GM19239 (cell line): Measurements from ENCODE around the gene USPL1.
"Not testable (repeated sequence)": the region's sequence is repeated elsewhere in the genome, so short reads cannot be mapped to it uniquely, and the experiment has no call there.

Source experiments
- DNase-seq: peaks from one replicate; pipeline ENCODE4 v3.0.0; 2011; ENCODE audit warnings: low spot score; ENCODE audit not compliant: insufficient read length
- FAIRE-seq: peaks from 2 replicates; lab custom pipeline; 2011; peaks lifted over from hg19 to GRCh38; lab: Jason Lieb, UNC

Gene USPL1

DNA sequence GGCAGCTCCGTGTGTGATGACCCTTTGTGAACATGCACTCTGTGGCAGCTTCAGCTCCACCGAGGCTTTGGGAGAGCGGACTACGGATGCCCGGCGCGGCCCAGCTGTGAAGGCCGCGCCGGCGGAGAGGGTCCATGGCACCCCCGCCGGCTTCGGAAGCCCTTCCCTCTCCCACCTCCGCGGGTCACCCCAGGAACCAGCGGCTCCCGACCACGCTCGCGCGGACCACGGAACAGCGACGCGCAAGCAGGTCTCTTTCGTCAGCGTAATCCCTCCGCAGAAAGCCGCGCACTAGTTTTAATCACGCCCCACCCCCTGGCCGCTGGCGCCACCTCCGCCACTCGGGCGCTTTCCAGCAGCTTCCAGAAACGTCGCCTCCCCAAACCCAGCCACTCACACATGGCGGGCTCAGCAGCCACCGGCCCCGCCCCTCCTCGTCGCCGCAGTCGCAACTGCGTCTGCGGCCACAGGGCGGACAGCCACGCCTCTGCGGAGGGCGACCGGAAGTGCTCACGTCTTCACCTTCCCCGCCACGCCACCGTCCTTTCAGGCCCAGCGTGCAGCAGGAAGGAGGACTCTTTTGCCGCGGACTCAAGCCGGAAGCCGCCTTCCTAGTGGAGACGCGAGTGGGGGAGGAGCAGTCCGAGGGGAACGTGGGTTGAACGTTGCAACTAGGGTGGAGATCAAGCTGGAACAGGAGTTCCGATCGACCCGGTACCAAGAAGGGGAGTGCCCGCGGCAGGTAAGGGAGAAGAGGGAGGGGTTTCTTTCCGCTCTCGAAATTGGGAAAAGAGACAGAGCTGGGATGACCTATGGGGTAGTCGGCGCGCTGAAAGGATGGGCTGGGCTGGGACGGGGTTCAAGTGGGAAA, at the start of gene USPL1:
Gene USPL1 (plus strand): TSS at position 606 of the 871 bp plus-strand sequence. CDS start 3,221 bp downstream, outside the sequence.
- DNase-seq (peak; percentile 71), FAIRE-seq (peak; percentile 100)

DNA sequence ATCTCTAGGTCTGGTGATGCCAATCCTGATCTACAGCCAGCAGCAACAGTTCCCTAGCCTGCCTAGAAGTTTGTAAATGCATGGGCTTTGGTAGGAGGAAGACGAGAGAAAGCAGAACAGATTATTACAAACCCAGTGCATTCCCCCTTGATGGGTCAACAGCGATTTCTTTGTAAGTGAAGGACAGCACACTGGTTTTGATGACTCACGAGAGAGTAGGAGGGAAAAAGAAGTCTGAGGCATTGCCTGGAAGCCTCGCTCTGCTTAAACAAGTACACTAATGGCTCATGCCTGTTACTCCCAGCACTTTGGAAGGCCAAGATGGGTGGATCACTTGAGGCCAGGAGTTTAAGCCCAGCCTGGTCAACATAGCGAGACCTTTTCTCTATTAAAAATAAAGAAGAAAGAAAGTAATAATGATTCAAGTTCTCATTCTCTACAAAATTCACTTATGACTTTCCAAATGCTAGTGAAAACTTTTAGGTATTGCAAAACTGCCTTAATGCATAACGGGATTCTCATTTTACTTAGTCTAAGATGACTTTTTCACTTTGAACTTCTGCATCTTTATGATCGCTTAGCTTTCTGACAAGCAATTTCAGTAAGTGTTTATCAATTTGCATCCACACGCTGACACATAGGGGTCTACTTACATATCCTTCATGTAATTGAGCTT, 47.7 kb upstream of the USPL1 start:
- DNase-seq: no peak
- FAIRE-seq: no peak

DNA sequence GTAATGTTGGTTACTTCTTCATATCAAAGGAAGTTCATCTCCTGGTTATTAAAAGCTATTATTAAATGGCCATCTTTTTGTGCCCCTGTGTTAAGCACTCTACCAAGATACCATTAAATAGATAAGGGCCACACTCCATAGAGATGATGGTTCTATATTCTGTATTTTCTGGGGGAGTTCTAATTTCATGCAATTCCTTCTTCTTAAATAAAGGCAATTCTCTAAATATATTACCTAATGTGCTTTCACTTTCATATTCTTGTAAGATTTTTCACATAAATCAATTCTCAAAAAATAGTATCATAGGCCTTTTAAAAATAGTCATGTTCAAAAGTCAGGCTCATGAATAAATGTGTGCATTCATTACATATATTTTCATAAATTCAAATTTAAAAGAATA, 47.0 kb upstream of the USPL1 start:
- DNase-seq: no peak
- no peak for FAIRE-seq

DNA sequence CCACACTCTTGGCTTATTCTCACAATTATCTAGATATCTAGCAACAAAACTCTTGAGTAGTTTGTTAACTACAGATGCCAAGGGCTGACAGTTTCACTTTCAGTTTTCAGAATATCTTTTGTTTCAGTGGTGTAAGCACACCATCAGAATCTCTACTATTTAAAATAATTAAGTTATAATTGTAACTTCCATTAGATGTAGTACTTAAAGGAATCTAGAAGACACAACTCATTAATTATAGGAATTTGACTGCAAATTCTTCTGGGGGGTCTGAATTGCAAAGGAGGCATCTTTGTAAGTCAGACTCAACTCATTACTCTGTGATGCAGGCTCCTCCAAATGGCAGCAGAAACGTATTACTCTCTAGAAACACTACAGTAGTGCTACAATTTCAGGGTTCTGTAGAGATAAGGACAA, 44.9 kb upstream of the USPL1 start:
- peak; percentile 15 for DNase-seq
- peak; percentile 93 for FAIRE-seq

DNA sequence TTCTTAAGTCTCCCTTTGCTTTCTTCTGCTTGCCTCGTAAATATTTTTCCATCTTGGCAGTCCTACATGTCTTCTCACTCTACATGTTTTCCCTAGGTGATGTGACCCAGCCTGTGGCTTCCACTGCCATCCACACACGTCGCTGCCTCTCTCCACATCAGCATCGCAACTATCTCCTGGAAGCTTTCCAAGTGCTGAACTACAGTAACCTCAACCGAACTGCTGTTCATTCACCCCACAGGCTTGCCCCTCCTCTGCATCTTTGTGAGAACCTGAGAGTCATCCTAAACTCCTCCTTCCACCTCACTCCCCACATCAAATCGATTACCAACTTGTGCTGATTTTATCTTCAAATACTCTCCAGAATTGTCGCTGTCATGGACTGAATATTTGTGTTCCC, 41.2 kb upstream of the USPL1 start:
- FAIRE-seq (no peak), DNase-seq (no peak)

DNA sequence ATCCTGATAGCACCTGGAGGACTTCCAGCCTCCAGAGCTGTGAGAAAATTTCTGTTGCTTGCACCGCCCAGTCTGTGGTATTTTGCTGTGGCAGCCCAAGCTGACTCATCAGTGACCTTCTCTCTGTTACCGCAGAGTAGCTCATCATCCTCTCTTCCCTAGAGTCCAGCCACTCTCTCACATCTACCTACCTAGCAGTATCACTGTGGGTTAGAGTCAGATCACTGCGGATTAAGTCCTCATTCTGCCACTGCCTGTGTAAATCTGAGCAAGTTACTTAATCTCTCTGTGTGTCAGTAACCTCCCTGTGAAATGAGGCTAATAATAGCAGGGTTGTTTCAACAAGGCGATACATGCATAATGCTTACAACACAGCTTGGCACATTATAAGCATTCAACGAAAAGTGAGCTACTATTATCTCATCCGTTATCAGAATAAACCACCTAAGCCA, 40.3 kb upstream of the USPL1 start:
- DNase-seq: peak; percentile 20
- FAIRE-seq: peak; percentile 84

DNA sequence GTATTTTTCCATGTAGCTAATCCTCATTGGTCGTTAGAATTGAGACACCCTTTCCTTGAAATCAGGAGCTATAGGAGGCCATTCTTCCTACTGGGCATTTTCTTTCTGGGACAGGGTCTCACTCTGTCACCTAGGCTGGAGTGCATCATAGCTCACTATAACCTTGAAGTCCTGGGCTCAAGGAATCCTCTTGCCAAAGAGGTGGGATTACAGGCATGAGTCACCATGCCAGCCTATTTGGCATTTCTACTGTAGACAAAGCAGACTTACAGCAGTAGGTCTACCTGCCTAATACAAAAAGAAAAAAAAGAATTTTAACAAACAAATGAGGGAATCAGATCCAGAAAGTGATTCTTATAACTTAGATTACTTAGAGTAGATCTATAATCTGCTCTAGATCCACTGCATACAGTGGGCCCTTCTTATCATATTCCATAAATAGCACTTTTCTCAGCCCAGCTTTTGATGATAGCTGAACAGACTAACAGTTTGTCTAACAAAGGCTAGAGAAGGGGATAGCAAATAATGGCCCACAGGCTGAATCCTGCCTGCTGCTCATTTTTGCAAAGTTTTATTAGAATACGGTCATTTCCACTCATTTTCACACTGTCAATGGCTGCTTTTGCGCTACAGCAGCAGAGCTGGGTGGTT, 36.7 kb upstream of the USPL1 start:
- no peak for FAIRE-seq
- no peak for DNase-seq

DNA sequence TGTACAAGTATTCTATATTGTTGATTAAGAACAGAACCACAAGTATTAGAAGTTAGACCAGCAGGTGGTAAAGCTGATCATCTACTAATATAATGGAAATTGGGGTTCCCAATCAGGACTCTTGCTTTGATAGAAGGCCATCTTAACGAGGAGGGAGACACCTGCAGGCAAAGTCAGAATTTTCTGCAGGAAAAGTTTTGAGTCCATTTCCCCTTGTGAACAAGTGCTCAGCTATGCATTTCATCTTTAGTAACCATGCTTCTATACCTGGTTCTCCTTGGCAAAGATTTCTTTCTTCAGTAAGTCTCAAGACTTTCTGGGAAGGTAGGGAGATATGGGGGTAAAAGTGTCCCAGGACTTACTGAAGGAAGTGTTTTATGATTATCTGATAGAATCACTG, 36.1 kb upstream of the USPL1 start:
- no peak for DNase-seq
- peak; percentile 56 for FAIRE-seq

DNA sequence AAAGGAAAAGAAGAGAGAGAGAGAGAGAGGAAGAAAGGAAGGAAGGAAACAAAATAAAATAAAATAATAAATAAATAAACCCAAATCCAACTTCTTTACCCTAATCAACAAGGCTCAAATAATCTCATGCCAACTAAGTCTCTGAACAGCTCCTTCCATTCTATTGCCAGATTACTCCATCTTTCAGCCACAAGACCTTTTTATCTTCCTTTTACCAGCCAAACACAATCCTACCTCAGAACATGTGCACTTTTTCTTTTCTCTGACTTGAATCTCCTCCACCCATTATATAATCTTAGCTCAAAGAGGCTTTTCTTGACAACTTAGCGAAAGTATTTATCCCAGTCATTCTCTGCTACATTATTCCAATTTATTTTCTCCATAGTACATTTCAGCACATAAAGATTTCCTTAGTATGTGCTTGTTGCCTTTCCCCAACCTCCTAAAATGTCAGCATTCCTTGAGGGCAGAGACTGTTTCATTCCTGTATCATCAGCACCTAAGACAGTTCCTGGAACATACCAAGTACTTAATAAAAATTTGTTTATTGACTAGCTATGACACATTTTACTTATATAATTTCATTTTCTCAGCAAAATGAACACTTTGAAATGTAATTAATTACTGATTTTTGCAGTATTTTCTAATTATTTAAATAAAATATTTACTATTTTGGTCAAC, 33.5 kb upstream of the USPL1 start:
- DNase-seq (no peak), FAIRE-seq (no peak)

DNA sequence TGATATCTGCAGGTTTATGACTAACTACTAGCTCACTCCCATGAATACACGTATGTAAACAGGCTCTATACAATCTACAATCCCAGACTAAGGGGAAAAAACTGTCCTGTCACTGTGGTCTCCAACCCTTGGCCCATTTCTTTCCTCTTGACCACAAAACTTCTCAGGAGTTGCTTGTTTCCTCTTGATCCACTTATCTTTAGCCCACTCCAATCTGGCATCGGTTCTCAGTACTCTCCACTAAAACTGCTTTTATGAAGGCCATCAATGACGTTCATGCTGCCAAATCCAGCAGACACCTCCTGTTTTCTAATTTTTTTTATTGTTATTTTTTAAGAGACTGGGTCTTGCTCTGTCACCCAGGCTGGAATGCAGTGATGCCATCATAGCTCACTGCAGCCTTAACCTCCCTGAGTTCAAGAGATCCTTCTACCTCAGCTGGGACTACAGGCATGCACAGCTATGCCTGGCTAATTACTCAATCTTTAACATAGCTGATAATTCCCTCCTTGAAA, 31.9 kb upstream of the USPL1 start:
- DNase-seq: no peak
- no peak for FAIRE-seq

DNA sequence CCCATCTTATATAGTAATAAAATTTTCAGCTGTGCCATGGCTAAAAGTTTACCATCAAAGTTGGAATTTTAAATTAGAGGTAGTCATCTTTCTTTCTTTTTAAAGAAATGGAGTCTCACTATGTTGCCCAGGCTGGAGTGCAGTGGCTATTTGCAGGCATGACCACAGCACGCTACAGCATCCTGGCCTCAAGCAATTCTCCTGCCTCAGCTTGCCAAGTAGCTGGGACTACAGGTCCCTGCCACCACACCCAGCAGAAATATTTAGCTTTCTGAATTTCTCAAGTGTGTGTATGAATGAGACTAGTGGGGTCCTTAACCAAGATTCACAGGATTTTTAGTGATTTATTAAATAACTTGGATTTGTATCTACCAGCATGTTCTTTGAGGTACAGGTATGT, 30.5 kb upstream of the USPL1 start:
- DNase-seq (no peak), FAIRE-seq (no peak)

DNA sequence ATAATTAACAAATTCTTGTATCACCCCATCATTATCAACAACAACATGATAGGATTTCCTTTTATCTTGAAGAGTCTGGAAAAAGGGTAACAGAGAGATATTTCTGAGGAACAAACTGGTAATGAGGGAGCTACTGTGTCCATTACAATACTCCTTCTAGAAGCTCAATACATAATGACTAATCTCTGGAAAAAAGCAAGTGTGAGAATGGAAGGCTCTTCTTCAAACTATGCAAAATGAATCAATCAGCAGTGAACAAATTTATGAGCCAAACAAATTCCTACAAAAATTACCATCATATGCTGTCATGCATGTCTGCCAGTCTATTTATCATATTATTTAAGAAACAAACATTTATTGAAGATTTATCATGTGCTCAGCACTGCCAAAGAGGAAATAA, 30.0 kb upstream of the USPL1 start:
- no peak for DNase-seq
- no peak for FAIRE-seq

DNA sequence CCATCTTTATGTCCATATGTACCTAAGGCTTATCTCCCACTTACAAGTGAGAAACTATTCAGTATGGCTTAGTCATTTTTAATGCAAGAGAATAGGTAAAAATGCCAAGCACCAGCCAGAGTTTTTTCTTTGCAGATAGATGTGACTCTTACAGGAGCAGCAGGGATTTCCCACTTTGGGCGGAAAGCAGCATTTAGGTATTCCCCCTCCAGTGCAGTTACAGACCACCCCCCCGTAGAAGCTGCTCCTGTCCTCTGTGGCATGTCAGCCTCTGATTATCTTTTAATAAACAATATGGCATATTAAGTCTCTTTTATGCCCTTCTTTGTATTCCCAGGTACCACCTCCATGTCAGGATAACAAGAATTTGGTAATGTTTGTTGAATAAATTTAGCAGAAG, 24.7 kb upstream of the USPL1 start:
- no peak for DNase-seq
- FAIRE-seq: peak; percentile 14

DNA sequence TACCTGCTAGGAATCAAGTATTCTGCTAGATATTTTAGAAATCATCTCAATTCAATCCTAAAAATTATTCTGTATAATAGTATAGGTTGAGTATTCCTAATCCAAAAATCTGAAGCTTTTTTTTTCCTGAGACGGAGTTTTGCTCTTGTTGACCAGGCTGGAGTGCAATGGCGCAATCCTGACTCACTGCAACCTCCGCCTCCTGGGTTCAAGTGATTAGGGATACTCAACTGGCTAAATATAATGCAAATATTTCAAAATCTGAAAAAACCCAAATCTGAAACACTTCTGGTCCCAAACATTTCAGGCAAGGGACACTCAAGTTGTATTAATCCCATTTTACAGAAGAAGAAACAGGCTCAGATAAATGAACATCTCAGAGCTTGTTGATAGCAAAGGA, 17.2 kb upstream of the USPL1 start:
- DNase-seq: no peak
- FAIRE-seq: no peak

DNA sequence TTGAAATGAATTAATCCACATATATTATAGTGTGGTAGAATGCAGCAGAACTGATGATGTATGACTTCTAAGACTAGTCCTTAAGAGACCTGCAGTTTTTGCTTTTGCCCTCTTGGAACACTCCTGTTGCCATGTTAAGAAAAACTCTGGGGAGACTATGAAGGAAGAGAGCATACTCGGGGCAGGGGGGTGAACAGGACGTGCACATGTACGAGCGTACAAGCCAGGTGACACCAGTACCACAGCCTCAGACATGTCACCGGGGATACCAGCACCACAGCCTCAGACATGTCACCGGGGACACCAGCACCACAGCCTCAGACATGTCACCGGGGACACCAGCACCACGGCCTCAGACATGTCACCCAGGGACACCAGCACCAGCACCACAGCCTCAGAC, 15.9 kb upstream of the USPL1 start:
- FAIRE-seq (no peak), DNase-seq (no peak)

DNA sequence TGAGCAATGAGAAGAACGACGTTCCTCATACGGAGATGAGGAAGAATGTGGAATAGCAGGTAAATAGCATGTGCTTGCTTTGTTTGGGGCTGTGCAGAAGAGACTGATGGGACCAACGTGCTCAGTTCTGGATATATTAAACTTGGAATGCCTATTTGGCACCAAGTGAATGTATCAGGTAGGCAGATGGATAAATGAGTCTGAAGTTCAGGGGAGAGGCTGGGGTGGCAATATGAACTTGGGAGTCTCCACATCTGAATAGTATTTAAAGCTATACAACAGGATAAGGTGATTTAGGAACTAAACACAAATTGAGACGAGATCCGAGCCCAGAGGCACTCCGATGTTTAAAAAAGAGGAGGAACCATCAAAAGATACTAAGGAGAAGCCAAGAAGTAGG, 12.7 kb upstream of the USPL1 start:
- FAIRE-seq: no peak
- no peak for DNase-seq

DNA sequence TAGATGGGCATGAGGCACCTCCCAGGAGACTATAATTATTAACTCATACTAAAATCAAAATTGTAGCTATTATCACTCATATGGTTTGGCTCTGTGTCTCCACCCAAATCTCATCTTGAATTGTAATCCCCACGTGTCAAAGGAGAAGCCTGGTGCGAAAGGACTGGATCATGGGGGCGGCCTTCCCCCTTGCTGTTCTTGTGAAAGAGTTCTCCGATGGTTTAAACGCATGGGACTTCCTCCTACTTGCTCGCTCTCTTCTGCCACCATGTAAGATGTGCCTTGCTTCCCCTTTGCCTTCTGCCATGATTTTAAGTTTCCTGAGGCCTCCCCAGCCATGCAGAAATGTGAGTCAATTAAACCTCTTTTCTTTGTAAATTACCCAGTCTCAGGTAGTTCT, 10.5 kb upstream of the USPL1 start:
- not testable (repeated sequence) for DNase-seq, FAIRE-seq

DNA sequence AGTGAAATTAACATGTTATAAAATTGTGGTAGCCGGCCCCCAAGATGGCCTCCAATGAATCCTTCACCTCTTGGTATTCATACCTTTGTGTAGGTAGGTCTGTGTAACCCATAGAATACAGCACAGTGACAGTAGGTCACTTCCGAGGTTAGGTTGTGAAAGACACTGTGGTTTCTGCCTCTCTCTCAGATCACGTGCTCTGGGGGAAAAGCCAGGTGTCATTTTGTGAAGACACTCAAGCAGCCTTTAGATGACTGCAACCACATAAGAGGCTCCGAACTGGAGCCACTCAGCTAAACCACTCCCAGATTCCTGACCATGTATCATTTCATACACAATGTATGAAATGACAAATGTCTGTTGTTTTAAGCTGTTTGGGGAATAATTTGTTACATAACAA, 9.8 kb upstream of the USPL1 start:
- DNase-seq: peak; percentile 66

DNA sequence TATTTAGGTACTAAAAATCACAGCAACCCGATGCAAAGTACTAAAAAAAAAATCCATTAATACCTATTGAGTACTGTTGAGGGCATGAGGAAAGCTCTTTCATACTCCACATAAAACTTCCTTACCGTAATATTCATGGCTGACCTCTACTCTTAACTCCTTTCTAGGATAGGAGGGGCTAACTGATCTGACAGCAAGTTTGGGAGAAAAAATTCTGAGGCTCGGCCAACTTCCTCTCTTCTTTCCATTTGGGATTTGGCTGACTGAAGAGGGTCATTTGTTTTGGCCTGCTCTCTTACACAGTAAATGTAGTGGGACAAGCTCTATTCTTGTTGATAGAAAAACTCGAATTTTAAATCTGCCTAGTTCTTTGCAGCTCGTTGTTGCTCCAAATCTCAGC, 9.4 kb upstream of the USPL1 start:
- FAIRE-seq: no peak

More for the DNA sequence above, 9.8 kb upstream of the USPL1 start:
- FAIRE-seq: peak; percentile 99

DNA sequence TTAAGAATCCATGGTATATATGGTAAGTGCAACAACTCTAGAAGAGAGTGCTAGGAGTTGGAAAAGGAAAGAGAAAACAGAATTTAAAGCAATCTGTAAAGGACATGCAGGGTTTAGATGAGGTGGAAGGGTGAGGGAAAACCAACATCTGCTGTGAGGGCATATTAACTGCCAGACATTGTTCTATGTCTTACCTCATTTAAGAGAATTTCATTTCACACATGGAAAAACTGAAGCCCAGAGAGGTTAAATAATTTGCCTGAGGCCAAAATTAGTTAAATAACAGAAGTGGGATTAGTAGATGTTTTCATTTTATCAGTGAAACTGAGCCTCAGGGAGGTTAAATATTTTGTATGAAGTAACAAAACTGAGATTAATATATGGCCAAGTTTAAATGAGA, 7.4 kb upstream of the USPL1 start:
- peak; percentile 67 for FAIRE-seq
- no peak for DNase-seq

More for the DNA sequence above, 9.4 kb upstream of the USPL1 start:
- DNase-seq: no peak
